Chondrocyte (in vitro differentiated cells): Measurements from ENCODE around the gene USP10. TPM values are rescaled to one million over a fixed set of nuclear protein-coding genes. Genes with fewer than 3 reads are reported as not detected.

ENCODE experiments used
- DNase-seq: peaks from one replicate; pipeline ENCODE4 v3.0.0; 2021; ENCODE audit warnings: mixed read lengths, low spot score
- H3K27ac Mint-ChIP-seq: one replicate; pipeline ENCODE4 v1.8.0; 2021; ENCODE audit warnings: mild to moderate bottlenecking, moderate library complexity, mixed read lengths; ENCODE audit not compliant: unreplicated experiment
- H3K27me3 Mint-ChIP-seq: 2 replicates; pipeline ENCODE4 v1.8.0; 2021; ENCODE audit warnings: low read depth, mixed read lengths
- H3K36me3 Mint-ChIP-seq: 2 replicates; pipeline ENCODE4 v1.8.0; 2021; ENCODE audit warnings: low read depth, mixed read lengths
- H3K4me1 Mint-ChIP-seq: 2 replicates; pipeline ENCODE4 v1.8.0; 2021; ENCODE audit warnings: low read depth, mild to moderate bottlenecking, mixed read lengths
- H3K4me3 Mint-ChIP-seq: one replicate; pipeline ENCODE4 v1.8.0; 2021; ENCODE audit warnings: mild to moderate bottlenecking, moderate library complexity, mixed read lengths; ENCODE audit not compliant: unreplicated experiment
- H3K9me3 Mint-ChIP-seq: 2 replicates; pipeline ENCODE4 v1.8.0; 2021; ENCODE audit warnings: low read depth, mixed read lengths
- CTCF ChIP-seq: fragments of 200-600 bp; sonication (generic); IDR thresholded peaks from 2 replicates; pipeline ENCODE4 v1.5.0; 2021; ENCODE audit warnings: antibody characterized with exemption, mild to moderate bottlenecking, moderate library complexity
- long read RNA-seq: library from polyadenylated mRNA; stranded (forward); transcript quantifications from one replicate; pipeline ENCODE4 v2.0.0, GENCODE V29; 2021
- total RNA-seq: library from RNA; stranded (reverse); gene quantifications from 3 replicates; pipeline ENCODE4 v1.2.1, GENCODE V29; 2021

USP10 gene, protein sequence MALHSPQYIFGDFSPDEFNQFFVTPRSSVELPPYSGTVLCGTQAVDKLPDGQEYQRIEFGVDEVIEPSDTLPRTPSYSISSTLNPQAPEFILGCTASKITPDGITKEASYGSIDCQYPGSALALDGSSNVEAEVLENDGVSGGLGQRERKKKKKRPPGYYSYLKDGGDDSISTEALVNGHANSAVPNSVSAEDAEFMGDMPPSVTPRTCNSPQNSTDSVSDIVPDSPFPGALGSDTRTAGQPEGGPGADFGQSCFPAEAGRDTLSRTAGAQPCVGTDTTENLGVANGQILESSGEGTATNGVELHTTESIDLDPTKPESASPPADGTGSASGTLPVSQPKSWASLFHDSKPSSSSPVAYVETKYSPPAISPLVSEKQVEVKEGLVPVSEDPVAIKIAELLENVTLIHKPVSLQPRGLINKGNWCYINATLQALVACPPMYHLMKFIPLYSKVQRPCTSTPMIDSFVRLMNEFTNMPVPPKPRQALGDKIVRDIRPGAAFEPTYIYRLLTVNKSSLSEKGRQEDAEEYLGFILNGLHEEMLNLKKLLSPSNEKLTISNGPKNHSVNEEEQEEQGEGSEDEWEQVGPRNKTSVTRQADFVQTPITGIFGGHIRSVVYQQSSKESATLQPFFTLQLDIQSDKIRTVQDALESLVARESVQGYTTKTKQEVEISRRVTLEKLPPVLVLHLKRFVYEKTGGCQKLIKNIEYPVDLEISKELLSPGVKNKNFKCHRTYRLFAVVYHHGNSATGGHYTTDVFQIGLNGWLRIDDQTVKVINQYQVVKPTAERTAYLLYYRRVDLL
- 43.0 to 59.3 TPM (median 43.4 TPM) in 3 replicates for total RNA-seq
- long read RNA-seq, transcript USP10-201 (14 exons, 3,009 nt) = major isoform, 37 of 50 reads
- long read RNA-seq, partial matches to known transcripts = 7 of 50 reads
- long read RNA-seq, other reads (novel, unspliced or antisense) = 3 of 50 reads

- H3K36me3 Mint-ChIP-seq = no peaks in the 10 kb centered on the region
- peaks cover 34% of the 10 kb centered on the region for H3K4me1 Mint-ChIP-seq
Observed at GRCh38 chr16:84699712-84700445, at the start of gene USP10. TSS of gene USP10 (plus strand) at chr16:84700000. CDS start at chr16:84700091, 91 bp downstream.

DNA sequence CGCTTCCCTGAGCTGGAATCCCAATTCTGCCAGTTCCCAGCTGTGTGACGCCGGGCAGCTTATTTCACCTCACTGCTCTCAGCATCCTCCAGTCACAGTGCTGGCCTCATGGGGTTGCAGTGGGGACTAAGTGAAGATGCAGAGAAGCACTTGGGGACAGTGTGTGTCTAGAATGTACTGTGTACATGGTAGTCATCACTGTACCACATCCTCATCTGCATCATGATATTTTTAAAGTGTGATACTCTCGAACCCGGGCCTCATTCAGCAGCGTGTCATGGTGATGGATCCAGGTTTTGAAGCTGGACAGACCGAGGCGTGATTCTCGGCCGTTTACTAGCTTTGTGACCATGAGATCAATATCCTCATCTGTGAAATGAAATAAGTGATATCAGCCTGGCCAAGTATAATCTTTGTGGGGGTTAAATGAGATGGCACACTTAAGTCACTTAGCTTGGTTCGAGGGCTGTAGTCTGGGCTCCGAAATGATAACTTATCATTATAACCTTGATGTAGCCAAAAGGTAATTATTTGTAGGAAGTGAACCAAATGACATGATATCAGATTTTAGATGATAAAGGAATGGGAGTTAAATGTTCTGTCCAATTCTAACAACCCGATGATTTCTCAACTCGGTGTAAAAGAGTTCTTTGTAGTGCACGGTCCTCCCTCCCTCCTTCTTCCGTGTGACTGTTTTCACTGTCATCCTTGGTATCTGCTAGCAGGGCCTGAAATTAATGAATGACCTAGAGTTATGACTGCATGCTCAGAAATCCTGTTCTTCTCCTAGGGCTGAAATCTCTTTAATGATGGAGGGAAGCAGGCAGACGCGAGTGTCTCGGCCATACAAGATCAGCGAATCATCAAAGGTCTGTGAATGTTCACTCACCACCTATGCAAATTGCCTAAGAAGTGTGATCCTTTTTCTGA is 49.5 kb upstream of the USP10 start:
- no peaks in the 10 kb centered on the region for H3K9me3 Mint-ChIP-seq
- peaks cover 2% of the 10 kb centered on the region for H3K27me3 Mint-ChIP-seq
- peak overlapping the region; percentile 31 for H3K4me3 Mint-ChIP-seq
- TF ChIP-seq CTCF = no peak
- H3K27ac Mint-ChIP-seq = peak overlapping the region; percentile 70
- peaks cover 29% of the 10 kb centered on the region for H3K4me1 Mint-ChIP-seq
- DNase-seq = no peak
- peaks cover 9% of the 10 kb centered on the region for H3K36me3 Mint-ChIP-seq

More at GRCh38 chr16:84699712-84700445, at the start of gene USP10:
- Mint-ChIP-seq H3K27me3 (no peaks in the 10 kb centered on the region), H3K9me3 (peaks cover 4% of the 10 kb centered on the region), H3K4me3 (peak within 1 kb of the TSS; percentile 87), H3K27ac (peak within 1 kb of the TSS; percentile 89)
- no peak for DNase-seq
- TF ChIP-seq CTCF = no peak

- no peak overlapping the region for H3K27ac Mint-ChIP-seq
- H3K4me3 Mint-ChIP-seq = no peak overlapping the region
- no peaks in the 10 kb centered on the region for H3K27me3 Mint-ChIP-seq
- no peaks in the 10 kb centered on the region for H3K9me3 Mint-ChIP-seq
- no peak for DNase-seq
- peaks cover 27% of the 10 kb centered on the region for H3K4me1 Mint-ChIP-seq
- peaks cover 16% of the 10 kb centered on the region for H3K36me3 Mint-ChIP-seq
- no peak for TF ChIP-seq CTCF
Observed at GRCh38 chr16:84652566-84652965, 47.2 kb upstream of the USP10 start.

- TF ChIP-seq CTCF = no peak
- no peaks in the 10 kb centered on the region for H3K9me3 Mint-ChIP-seq
- peaks cover 32% of the 10 kb centered on the region for H3K36me3 Mint-ChIP-seq
- DNase-seq = no peak
- no peak overlapping the region for H3K27ac Mint-ChIP-seq
- H3K4me1 Mint-ChIP-seq = peaks cover 19% of the 10 kb centered on the region
- H3K27me3 Mint-ChIP-seq = no peaks in the 10 kb centered on the region
- H3K4me3 Mint-ChIP-seq = no peak overlapping the region
Observed at GRCh38 chr16:84654238-84654637, 45.6 kb upstream of the USP10 start.
